Measurements from ENCODE around the gene FRMD5. TPM values are rescaled to one million over a fixed set of nuclear protein-coding genes. Genes with fewer than 3 reads are reported as not detected.

FRMD5 gene
- polyA plus RNA-seq, 2 of the 4 experiments (the other 2 are of a cell fraction) = 2.5 to 3.6 TPM

- H3K4me2 ChIP-seq = no peak overlapping the region
- DNase-seq (ENCODE audit: low read depth in 1 of 2, low spot score in 1 of 2) (no peak), ATAC-seq (no peak), FAIRE-seq (no peak)
- H3K4me3 ChIP-seq = no peak overlapping the region
- no peak overlapping the region for H3K27ac ChIP-seq
- H3K9me3 ChIP-seq = no peaks in the 10 kb centered on the region
- no peaks in the 10 kb centered on the region for H3K4me1 ChIP-seq
- ChIA-PET POLR2A (no interaction called here), CTCF (interaction anchor here (1.2 kb wide), 1 partner anchor 20 kb away, joined by 3 read pairs; no protein-coding TSS in a partner anchor)
- TF ChIP-seq USF2 (IDR thresholded peaks at IDR 0.05) = no peak
These were observed 149.4 kb downstream of the FRMD5 start for GRCh38 chr15:44045661-44046060.

- no peaks in the 10 kb centered on the region for H3K4me1 ChIP-seq
- WGBS (ENCODE audit: missing lambda C conversion rate) = 34% methylated on average over 3 of the region's 3 CpGs
- TF ChIP-seq GATA3 (IDR thresholded peaks at IDR 0.05; ENCODE audit: borderline replicate concordance) (no peak), HES2 (IDR thresholded peaks at IDR 0.05) (no peak)
- POLR2A ChIA-PET = no interaction called here
- DNase-seq (ENCODE audit: low read depth in 1 of 2, low spot score in 1 of 2) (no peak), FAIRE-seq (no peak), ATAC-seq (no peak)
- CTCF ChIA-PET = interaction anchor here (1.2 kb wide), 1 partner anchor 20 kb away, joined by 3 read pairs; no protein-coding TSS in a partner anchor
- no peak overlapping the region for H3K4me3 ChIP-seq
- no peak overlapping the region for H3K27ac ChIP-seq
- H3K4me2 ChIP-seq = no peak overlapping the region
- no peaks in the 10 kb centered on the region for H3K9me3 ChIP-seq
These were observed 149.9 kb downstream of the FRMD5 start for GRCh38 chr15:44045217-44045616.

GRCh38 chr15:44038755-44039191, 156.3 kb downstream of the FRMD5 start:
- ATAC-seq (no peak), FAIRE-seq (no peak), DNase-seq (ENCODE audit: low read depth in 1 of 2, low spot score in 1 of 2) (peak in 1 of 2 experiments; percentile 9)
- 39% methylated on average over 5 of the region's 8 CpGs for WGBS (ENCODE audit: missing lambda C conversion rate)
- TF ChIP-seq TP53 (CRISPR knock-in tag; IDR thresholded peaks at IDR 0.05) (no peak), MAFK (IDR thresholded peaks at IDR 0.05; ENCODE audit: partially characterized antibody) (no peak), FOSL2 (IDR thresholded peaks at IDR 0.05) (no peak), FOSL2 (CRISPR knock-in tag; IDR thresholded peaks at IDR 0.05) (no peak), GATA3 (IDR thresholded peaks at IDR 0.05; ENCODE audit: borderline replicate concordance) (no peak), CBX8 (IDR thresholded peaks at IDR 0.05) (no peak), MYC (IDR thresholded peaks at IDR 0.05; ENCODE audit: borderline replicate concordance, low read length) (no peak), JUNB (IDR thresholded peaks at IDR 0.05) (no peak), HOXB5 (CRISPR knock-in tag; IDR thresholded peaks at IDR 0.05) (no peak), KDM5A (IDR thresholded peaks at IDR 0.05) (no peak), CBX2 (IDR thresholded peaks at IDR 0.05; ENCODE audit: borderline replicate concordance, low read depth) (no peak)
- H3K27ac ChIP-seq = peak overlapping the region in 1 of 2 experiments; percentile 12; a peak in 1 of 6 replicates
- CTCF ChIA-PET = interaction anchor here (2.0 kb wide), 1 partner anchor 28 kb away, joined by 8 read pairs; no protein-coding TSS in a partner anchor
- no peaks in the 10 kb centered on the region for H3K9me3 ChIP-seq
- H3K4me2 ChIP-seq = peak overlapping the region; percentile 28; the same call in 2 of the 3 replicates
- peaks cover 5% of the 10 kb centered on the region; the same call in 1 of the 3 replicates for H3K4me1 ChIP-seq
- H3K4me3 ChIP-seq = no peak overlapping the region
- POLR2A ChIA-PET = no interaction called here

GRCh38 chr15:44035781-44036699, 159.0 kb downstream of the FRMD5 start:
- POLR2A ChIA-PET = no interaction called here
- CTCF ChIA-PET = interaction anchor here (0.6 to 0.7 kb wide), 2 partner anchors 41 to 132 kb away, joined by 3 read pairs; no protein-coding TSS in a partner anchor
- H3K9me3 ChIP-seq = no peaks in the 10 kb centered on the region
- no peak for ATAC-seq
- DNase-seq (ENCODE audit: low read depth in 1 of 2, low spot score in 1 of 2) = no peak
- H3K4me2 ChIP-seq = no peak overlapping the region
- WGBS (ENCODE audit: missing lambda C conversion rate) = 69% methylated on average over 7 of the region's 7 CpGs
- no peak overlapping the region for H3K27ac ChIP-seq
- TF ChIP-seq RCOR1 (IDR thresholded peaks at IDR 0.05; ENCODE audit: low read depth, low read length) (no peak), HOXB5 (CRISPR knock-in tag; IDR thresholded peaks at IDR 0.05) (no peak), FOSL2 (IDR thresholded peaks at IDR 0.05) (no peak), FOSL2 (CRISPR knock-in tag; IDR thresholded peaks at IDR 0.05) (no peak), FOSB (CRISPR knock-in tag; IDR thresholded peaks at IDR 0.05) (no peak), NFE2L2 (conservative IDR thresholded peaks at IDR 0.05; ENCODE audit: low read length) (no peak), GATA3 (IDR thresholded peaks at IDR 0.05; ENCODE audit: borderline replicate concordance) (no peak)
- H3K4me1 ChIP-seq = peaks cover 6% of the 10 kb centered on the region; the same call in 1 of the 3 replicates
- no peak for FAIRE-seq
- H3K4me3 ChIP-seq = no peak overlapping the region
